K562 (cell line): ENCODE data around the gene PIP5K1B. TPM values are rescaled to one million over a fixed set of nuclear protein-coding genes. Genes with fewer than 3 reads are reported as not detected.

Experiments used
- ATAC-seq: fragments of 200-7000 bp; cut with Tn5 transposase; 3 replicates; pipeline ENCODE4 v1.9.1; 2020; ENCODE audit warnings: moderate library complexity
- BruUV-seq: library from RNA; stranded (reverse); fragments of 400-500 nt; replicated peaks from 2 replicates; lab custom pipeline; 2021; lab: Mats Ljungman, UMichigan
- CTCF ChIA-PET: fragments of 300-600 bp; formaldehyde crosslinking; extraction: SDS; loops from one replicate; lab custom pipeline; 2021; ENCODE audit warnings: low intra/inter-chr PET ratio; lab: Yijun Ruan, JAX
- POLR2A ChIA-PET: fragments of 300-600, 350-650 bp; sonication (Branson Sonifier 250); formaldehyde crosslinking; extraction: SDS; loops from one replicate; lab custom pipeline; 2021; ENCODE audit warnings: antibody characterized with exemption, inconsistent platforms; lab: Yijun Ruan, JAX
- DNase-seq, 4 experiments: peaks; one replicate each; pipeline versions ENCODE4 v3.0.0 to v3.0.0-alpha.2; 2011 to 2018; ENCODE audit warnings: low spot score in 3 of 4, mixed read lengths in 3 of 4; ENCODE audit errors: extremely low read depth in 1 of 4
- FAIRE-seq: peaks from 2 replicates; lab custom pipeline; 2011; peaks lifted over from hg19 to GRCh38; lab: Jason Lieb, UNC
- H2AFZ ChIP-seq: 2 replicates; pipeline ENCODE4 v1.6.0; 2011; ENCODE audit warnings: low read depth, low read length, control low read depth, inconsistent platforms
- H3K27ac ChIP-seq: fragments of 200-600 bp; 3 replicates; pipeline ENCODE4 v1.8.0; 2011; ENCODE audit warnings: low read depth, mild to moderate bottlenecking, control low read depth, inconsistent platforms, low read length, moderate library complexity, mixed read lengths; ENCODE audit errors: extremely low read depth
- H3K27me3 ChIP-seq, 2 experiments: fragments of 300-600 bp in 1 of 2; 2 replicates in 1 of 2; 3 replicates in 1 of 2; pipeline versions ENCODE4 v1.6.0 to v1.8.0; 2011; ENCODE audit warnings: inconsistent platforms in 2 of 2, low read length in 2 of 2, mild to moderate bottlenecking in 1 of 2, mixed read lengths in 1 of 2, moderate library complexity in 1 of 2; ENCODE audit not compliant: control insufficient read depth in 2 of 2, insufficient read depth in 2 of 2
- H3K36me3 ChIP-seq: fragments of 300-600 bp; 3 replicates; pipeline ENCODE4 v1.8.0; 2011; ENCODE audit warnings: mild to moderate bottlenecking, low read length, inconsistent platforms; ENCODE audit not compliant: control insufficient read depth, insufficient read depth
- H3K4me1 ChIP-seq, 2 experiments: fragments of 200-600 bp in 1 of 2; replicated peaks in 1 of 2; 2 replicates in 1 of 2; 3 replicates in 1 of 2; pipeline versions ENCODE4 v1.5.1 to v1.8.0; 2011; ENCODE audit warnings: inconsistent platforms in 2 of 2, low read length in 2 of 2, mild to moderate bottlenecking in 1 of 2, mixed read lengths in 1 of 2, moderate library complexity in 1 of 2; ENCODE audit not compliant: control insufficient read depth in 2 of 2, insufficient read depth in 2 of 2
- H3K4me2 ChIP-seq: 2 replicates; pipeline ENCODE4 v1.6.1; 2011; ENCODE audit warnings: low read length, control low read depth, inconsistent platforms, mixed read lengths; ENCODE audit not compliant: insufficient read depth
- H3K4me3 ChIP-seq: fragments of 200-600 bp; sonication (generic), shearing (Covaris generic); 2 replicates; pipeline ENCODE4 v1.5.1; 2016; ENCODE audit warnings: control low read depth, inconsistent platforms
- H3K79me2 ChIP-seq: fragments of 200-600 bp; 3 replicates; pipeline ENCODE4 v1.8.0; 2011; ENCODE audit warnings: low read length, inconsistent platforms; ENCODE audit not compliant: control insufficient read depth, insufficient read depth
- H3K9ac ChIP-seq, 2 experiments: 2 replicates each; pipeline versions ENCODE4 v1.6.0 to v1.6.1; 2011; ENCODE audit warnings: low read depth in 2 of 2, low read length in 2 of 2, control low read depth in 1 of 2, inconsistent platforms in 1 of 2, mild to moderate bottlenecking in 1 of 2, mixed read lengths in 1 of 2; ENCODE audit not compliant: insufficient read depth in 1 of 2
- H3K9me1 ChIP-seq: one replicate; pipeline ENCODE4 v1.6.0; 2011; ENCODE audit warnings: inconsistent platforms, mild to moderate bottlenecking, low read length, moderate library complexity; ENCODE audit not compliant: control insufficient read depth, insufficient read depth
- H3K9me3 ChIP-seq: replicated peaks from 2 replicates; pipeline ENCODE4 v1.5.1; 2011; ENCODE audit warnings: low read depth, low read length, inconsistent platforms; ENCODE audit not compliant: control insufficient read depth, insufficient read depth
- H4K20me1 ChIP-seq: replicated peaks from 2 replicates; pipeline ENCODE4 v1.6.1; 2011; ENCODE audit warnings: low read length, inconsistent platforms, mixed read lengths; ENCODE audit not compliant: control insufficient read depth, insufficient read depth
- CEBPG ChIP-seq, 3 experiments: fragments of 200-800 bp in 1 of 3; sonication (Bioruptor generic) in 1 of 3; sonication (generic) in 1 of 3; formaldehyde crosslinking in 1 of 3; IDR thresholded peaks in 2 of 3; conservative IDR thresholded peaks in 1 of 3; 2 replicates each; pipeline versions ENCODE4 v1.6.1 to v1.8.0; 2016 to 2022; ENCODE audit warnings: missing compliant biosample characterization in 2 of 3, missing genetic modification characterization in 2 of 3, mild to moderate bottlenecking in 1 of 3, missing genetic modification reagents in 1 of 3
- CTCF ChIP-seq, 3 experiments: IDR thresholded peaks in 2 of 3; conservative IDR thresholded peaks in 1 of 3; 2 replicates each; pipeline ENCODE4 v1.5.1; 2011 to 2012; ENCODE audit warnings: low read length in 3 of 3, mild to moderate bottlenecking in 3 of 3, control low read depth in 2 of 3, improper control_type of control experiment in 1 of 3, inconsistent platforms in 1 of 3, low read depth in 1 of 3, mixed read lengths in 1 of 3, moderate library complexity in 1 of 3; ENCODE audit not compliant: insufficient read depth in 2 of 3
- SMAD3 ChIP-seq: fragments of 450-650 bp; formaldehyde crosslinking; conservative IDR thresholded peaks from 2 replicates; pipeline ENCODE4 v1.4.0; 2020; ENCODE audit warnings: mild to moderate bottlenecking
- SRSF7 ChIP-seq: fragments of 200-400 bp; formaldehyde crosslinking; optimal IDR thresholded peaks from 2 replicates; pipeline ENCODE3; 2017; ENCODE audit warnings: mild to moderate bottlenecking, low read depth, low read length
- WGBS: fragments of 100-300 bp; shearing (Covaris generic); methylation state at CpG from one replicate; pipeline ENCODE4 v1.1.6; 2016; ENCODE audit warnings: low coverage, mixed read lengths; ENCODE audit not compliant: insufficient coverage; ENCODE audit errors: missing lambda C conversion rate; 5-methylcytosine and 5-hydroxymethylcytosine counted together
- in situ Hi-C: fragments of 300-500 bp; cut with MboI; formaldehyde crosslinking; loops from 4 replicates; pipeline ENCODE4 v1.15.0; 2018; ENCODE audit warnings: inconsistent platforms, mixed read lengths
- intact Hi-C: fragments of 100-400 bp; cut with micrococcal nuclease; formaldehyde crosslinking; loops from 2 replicates; pipeline ENCODE4 v1.14.2; 2022
- polyA plus RNA-seq, 8 experiments: library from polyadenylated mRNA; depleted of rRNA in 4 of 8; stranded (reverse) in 5 of 8; unstranded in 3 of 8; fragments of >200 nt; fragmentation: Nextera tagmentation in 2 of 8; fragmentation: Illumina TruSeq in 1 of 8; extraction: Ambion mirVana in 2 of 8; extraction: Trizol in 1 of 8; gene quantifications; 2 replicates each; pipeline versions ENCODE4 v1.2.1 to v1.2.3, GENCODE V29; 2011 to 2014; ENCODE audit warnings: inconsistent platforms in 1 of 8, missing spikeins in 1 of 8
- total RNA-seq, 7 experiments: library from RNA; depleted of rRNA in 6 of 7; stranded (reverse); fragments of >200 nt in 6 of 7; fragmentation: Illumina TruSeq in 2 of 7; extraction: Trizol in 2 of 7; gene quantifications; 2 replicates each; pipeline versions ENCODE4 v1.2.1 to v1.2.3, GENCODE V29; 2011 to 2021; ENCODE audit warnings: low replicate concordance in 1 of 7

Gene PIP5K1B
- total and polyA plus RNA-seq, 9 of the 15 experiments (the other 6 are each of a cell fraction or from before 2014, with no cell fraction given): 3.1 to 12.9 (median 7.4) TPM

- Histone ChIP-seq H3K9ac (no peak overlapping the region), H3K36me3 (no peaks in the 10 kb centered on the region), H3K9me3 (no peaks in the 10 kb centered on the region), H3K27ac (no peak overlapping the region), H3K4me3 (no peak overlapping the region), H3K79me2 (no peaks in the 10 kb centered on the region), H3K4me1 (no peaks in the 10 kb centered on the region; a peak in 1 of 5 replicates), H2AFZ (no peak overlapping the region), H3K4me2 (no peak overlapping the region), H4K20me1 (no peaks in the 10 kb centered on the region), H3K27me3 (no peaks in the 10 kb centered on the region), H3K9me1 (no peaks in the 10 kb centered on the region)
- 71% methylated on average over 3 of the region's 3 CpGs for WGBS
- no peak for ATAC-seq
- ChIA-PET CTCF (interaction anchor here (2.5 kb wide), 1 partner anchor 260 kb away, joined by 23 read pairs; no protein-coding TSS in a partner anchor), POLR2A (interaction anchor here (1.4 to 1.6 kb wide), 2 partner anchors 12 to 162 kb away, joined by 3 read pairs; no protein-coding TSS in a partner anchor)
- DNase-seq: no peak
- TF ChIP-seq CEBPG (CRISPR knock-in tag; IDR thresholded peaks at IDR 0.05): 0 out of 2 replicates have a peak, but pooled peaks have one; percentile 24
- no peak for TF ChIP-seq CEBPG (tag; conservative IDR thresholded peaks at IDR 0.05 in 1 of 2, IDR thresholded peaks at IDR 0.05 in 1 of 2)
- TF ChIP-seq CTCF (IDR thresholded peaks at IDR 0.05 in 2 of 3, conservative IDR thresholded peaks at IDR 0.05 in 1 of 3; ENCODE audit: insufficient read depth in 2 of 3, low read depth in 1 of 3, low read length in 3 of 3): no peak
- TF ChIP-seq SMAD3: no peak
- no peak for TF ChIP-seq SRSF7
- intact Hi-C loops: loop anchor here (5.0 to 10.0 kb wide), 3 partner anchors 59 to 262 kb away; partner anchors contain the start of gene PIP5K1B
- in situ Hi-C loops: no loop called here
- FAIRE-seq: no peak
- no TSS peak for BruUV-seq
Measured at GRCh38 chr9:68844157-68844556, 139.1 kb downstream of the PIP5K1B start.
